OCI-LY3 (cell line): ENCODE measurements around the gene CCDC38.

Experiments used
- H2AFZ ChIP-seq: fragments of 200-600, 300-600 bp; shearing (Covaris generic); 2 replicates; pipeline ENCODE4 v1.6.0; 2014; ENCODE audit warnings: antibody characterized with exemption, low read depth, low read length
- H3K27ac ChIP-seq: fragments of 200-600, 300-600 bp; sonication (generic); 2 replicates; pipeline ENCODE4 v1.5.1; 2014; ENCODE audit warnings: mild to moderate bottlenecking, low read length, moderate library complexity, mixed read lengths
- H3K27me3 ChIP-seq: fragments of 200-600, 300-600 bp; sonication (generic); 2 replicates; pipeline ENCODE4 v1.6.1; 2014; ENCODE audit warnings: low read depth, low read length, mixed read lengths
- H3K36me3 ChIP-seq: fragments of 200-600, 300-600 bp; sonication (generic); replicated peaks from 2 replicates; pipeline ENCODE3; 2014; ENCODE audit warnings: low read depth, low read length, mixed read lengths
- H3K4me1 ChIP-seq: fragments of 300-600, 200-600 bp; sonication (generic); 2 replicates; pipeline ENCODE4 v1.6.1; 2014; ENCODE audit warnings: low read length, mixed read lengths
- H3K4me2 ChIP-seq: fragments of 200-600, 300-600 bp; sonication (generic); 2 replicates; pipeline ENCODE4 v1.6.1; 2014; ENCODE audit warnings: low read length, mixed read lengths
- H3K4me3 ChIP-seq: fragments of 300-600, 200-600 bp; sonication (generic); 2 replicates; pipeline ENCODE4 v1.5.1; 2014; ENCODE audit warnings: antibody characterized with exemption, mild to moderate bottlenecking, low read length, moderate library complexity
- H3K79me2 ChIP-seq: fragments of 300-600, 200-600 bp; shearing (Covaris generic); 2 replicates; pipeline ENCODE4 v1.6.1; 2014; ENCODE audit warnings: mild to moderate bottlenecking, low read length, mixed read lengths
- H3K9ac ChIP-seq: fragments of 300-600, 200-600 bp; shearing (Covaris generic); 2 replicates; pipeline ENCODE4 v1.6.0; 2014; ENCODE audit warnings: mild to moderate bottlenecking, low read length, moderate library complexity
- H3K9me3 ChIP-seq: fragments of 200-600, 300-600 bp; shearing (Covaris generic); 2 replicates; pipeline ENCODE4 v1.6.1; 2014; ENCODE audit warnings: low read length, mixed read lengths; ENCODE audit not compliant: insufficient read depth
- H4K20me1 ChIP-seq: fragments of 200-600, 300-600 bp; sonication (generic); 2 replicates; pipeline ENCODE4 v1.6.1; 2016; ENCODE audit warnings: low read length, mixed read lengths; ENCODE audit not compliant: insufficient read depth
- EZH2phosphoT487 ChIP-seq: fragments of 200-600 bp; shearing (Covaris generic); IDR thresholded peaks from 2 replicates; pipeline ENCODE4 v1.6.1; 2018; ENCODE audit warnings: antibody characterized with exemption, mixed run types, low read depth
- TF ChIP-seq, protein P1 (sequence below): fragments of 200-600, 300-600 bp; sonication (generic); IDR thresholded peaks from 2 replicates; pipeline ENCODE4 v1.5.1; 2014; ENCODE audit warnings: antibody characterized with exemption, low read length, low read depth

The CCDC38 gene

DNA sequence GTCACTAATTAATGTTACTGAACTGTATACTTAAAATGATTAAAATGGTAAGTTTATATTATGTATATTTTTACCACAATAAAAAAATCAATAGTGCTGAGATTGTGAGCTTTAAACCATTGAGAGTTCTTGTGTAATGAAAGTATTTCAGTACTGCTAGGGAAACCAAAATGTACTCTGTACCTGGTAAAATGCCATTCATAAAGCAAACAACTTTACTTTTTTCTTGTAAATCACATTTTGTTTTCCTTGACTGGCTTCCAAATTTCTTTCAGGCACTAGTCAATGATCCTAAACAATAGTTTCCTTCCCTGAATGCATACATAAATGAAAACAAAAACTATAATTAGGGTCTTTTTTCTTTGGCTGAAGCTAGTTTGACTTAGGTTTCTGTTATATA is 113.0 kb downstream of the CCDC38 start:
- TF ChIP-seq EZH2phosphoT487: no peak
- TF ChIP-seq, protein P1, sequence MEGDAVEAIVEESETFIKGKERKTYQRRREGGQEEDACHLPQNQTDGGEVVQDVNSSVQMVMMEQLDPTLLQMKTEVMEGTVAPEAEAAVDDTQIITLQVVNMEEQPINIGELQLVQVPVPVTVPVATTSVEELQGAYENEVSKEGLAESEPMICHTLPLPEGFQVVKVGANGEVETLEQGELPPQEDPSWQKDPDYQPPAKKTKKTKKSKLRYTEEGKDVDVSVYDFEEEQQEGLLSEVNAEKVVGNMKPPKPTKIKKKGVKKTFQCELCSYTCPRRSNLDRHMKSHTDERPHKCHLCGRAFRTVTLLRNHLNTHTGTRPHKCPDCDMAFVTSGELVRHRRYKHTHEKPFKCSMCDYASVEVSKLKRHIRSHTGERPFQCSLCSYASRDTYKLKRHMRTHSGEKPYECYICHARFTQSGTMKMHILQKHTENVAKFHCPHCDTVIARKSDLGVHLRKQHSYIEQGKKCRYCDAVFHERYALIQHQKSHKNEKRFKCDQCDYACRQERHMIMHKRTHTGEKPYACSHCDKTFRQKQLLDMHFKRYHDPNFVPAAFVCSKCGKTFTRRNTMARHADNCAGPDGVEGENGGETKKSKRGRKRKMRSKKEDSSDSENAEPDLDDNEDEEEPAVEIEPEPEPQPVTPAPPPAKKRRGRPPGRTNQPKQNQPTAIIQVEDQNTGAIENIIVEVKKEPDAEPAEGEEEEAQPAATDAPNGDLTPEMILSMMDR: no peak
- Histone ChIP-seq H3K9ac (no peak overlapping the region), H3K79me2 (no peaks in the 10 kb centered on the region), H4K20me1 (no peaks in the 10 kb centered on the region), H2AFZ (no peak overlapping the region), H3K4me3 (no peak overlapping the region), H3K9me3 (no peaks in the 10 kb centered on the region), H3K4me1 (peaks cover 16% of the 10 kb centered on the region), H3K27ac (no peak overlapping the region), H3K27me3 (peaks cover 34% of the 10 kb centered on the region), H3K4me2 (no peak overlapping the region), H3K36me3 (no peaks in the 10 kb centered on the region)

DNA sequence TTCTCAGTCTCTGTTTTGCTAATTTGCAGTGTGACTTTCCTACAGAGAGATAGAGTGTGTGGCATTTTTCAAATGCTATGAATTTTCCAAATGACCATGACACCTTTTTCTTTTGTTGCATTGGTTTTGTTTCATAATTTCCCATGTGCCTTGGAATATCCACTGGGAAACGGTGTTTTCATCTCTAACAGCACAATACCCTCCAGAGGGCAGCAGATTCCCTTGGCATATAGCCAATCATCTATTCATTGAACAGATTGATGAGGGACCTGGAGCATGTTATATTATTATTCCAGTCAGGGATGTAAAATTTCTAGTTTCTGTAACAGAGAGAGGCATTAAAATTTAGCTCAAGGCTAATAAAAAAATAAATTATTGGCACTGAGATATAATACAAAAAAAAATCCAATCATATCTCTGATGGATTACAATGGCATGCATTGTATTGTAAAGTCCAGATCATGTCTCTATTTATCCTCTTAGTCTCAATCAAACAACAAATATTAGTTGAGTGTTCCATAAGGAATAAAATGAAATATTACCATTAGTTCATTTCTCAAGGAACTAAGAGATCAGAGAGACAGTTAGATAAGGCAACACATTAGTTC is 122.2 kb downstream of the CCDC38 start:
- Histone ChIP-seq H3K27me3 (peaks cover 21% of the 10 kb centered on the region; the same call in 1 of the 2 replicates), H4K20me1 (no peaks in the 10 kb centered on the region), H3K9ac (no peak overlapping the region), H3K9me3 (no peaks in the 10 kb centered on the region), H3K4me1 (no peaks in the 10 kb centered on the region), H3K36me3 (no peaks in the 10 kb centered on the region), H2AFZ (no peak overlapping the region), H3K4me2 (no peak overlapping the region), H3K79me2 (no peaks in the 10 kb centered on the region), H3K27ac (no peak overlapping the region), H3K4me3 (no peak overlapping the region)
- TF ChIP-seq, protein P1: peak; percentile 56
- TF ChIP-seq EZH2phosphoT487: no peak
